A673 (cell line): ENCODE measurements around the gene EXOC4. TPM values are rescaled to one million over a fixed set of nuclear protein-coding genes. Genes with fewer than 3 reads are reported as not detected.
A peak's percentile ranks its signal among the peaks of the same experiment; 100 is the strongest.

Experiments
- BruUV-seq: library from RNA; stranded (reverse); fragments of 400-500 nt; replicated peaks from 2 replicates; lab custom pipeline; 2021; lab: Mats Ljungman, UMichigan
- CTCF ChIA-PET: fragments of 300-600 bp; sonication (Branson Sonifier 250); formaldehyde crosslinking; loops from one replicate; lab custom pipeline; 2022; ENCODE audit warnings: antibody characterized with exemption; lab: Charles Lee
- POLR2A ChIA-PET: fragments of 300-600 bp; sonication (Branson Sonifier 250); formaldehyde crosslinking; loops from one replicate; lab custom pipeline; 2022; ENCODE audit warnings: antibody characterized with exemption; ENCODE audit not compliant: low non-redundant PET; lab: Charles Lee
- DNase-seq: peaks from one replicate; pipeline ENCODE4 v3.0.0-alpha.2; 2015; ENCODE audit warnings: low spot score
- H3K27ac ChIP-seq: fragments of 200-600 bp; sonication (generic); 2 replicates; pipeline ENCODE4 v1.5.1; 2016; ENCODE audit warnings: mixed run types, low read depth, mild to moderate bottlenecking, mixed read lengths, antibody characterized with exemption, low read length; ENCODE audit not compliant: poor library complexity, severe bottlenecking
- H3K27me3 ChIP-seq: fragments of 200-600 bp; sonication (generic); replicated peaks from 2 replicates; pipeline ENCODE4 v1.6.1; 2017; ENCODE audit warnings: mixed run types, low read depth, mild to moderate bottlenecking, mixed read lengths, antibody characterized with exemption, low read length; ENCODE audit not compliant: insufficient read depth, poor library complexity
- H3K36me3 ChIP-seq: fragments of 200-600 bp; sonication (generic); 2 replicates; pipeline ENCODE4 v1.6.1; 2016; ENCODE audit warnings: mixed run types, mild to moderate bottlenecking, mixed read lengths, antibody characterized with exemption, low read length; ENCODE audit not compliant: insufficient read depth, poor library complexity, severe bottlenecking
- H3K4me1 ChIP-seq: fragments of 200-600 bp; sonication (generic); 2 replicates; pipeline ENCODE4 v1.6.1; 2017; ENCODE audit warnings: mixed run types, mild to moderate bottlenecking, mixed read lengths, antibody characterized with exemption, low read length; ENCODE audit not compliant: insufficient read depth, poor library complexity, severe bottlenecking
- H3K4me3 ChIP-seq: fragments of 200-600 bp; sonication (generic); 2 replicates; pipeline ENCODE4 v1.5.1; 2016; ENCODE audit warnings: low read depth, mixed run types, mild to moderate bottlenecking, mixed read lengths, low read length; ENCODE audit not compliant: poor library complexity, severe bottlenecking
- H3K9me3 ChIP-seq: fragments of 200-600 bp; sonication (generic); 2 replicates; pipeline ENCODE4 v1.6.1; 2016; ENCODE audit warnings: mixed run types, low read depth, mild to moderate bottlenecking, mixed read lengths, antibody characterized with exemption, low read length; ENCODE audit not compliant: poor library complexity, severe bottlenecking
- CTCF ChIP-seq: fragments of 300-800, 200-600 bp; sonication (generic); conservative IDR thresholded peaks from 2 replicates; pipeline ENCODE4 v1.5.1; 2017; ENCODE audit warnings: low read depth, mild to moderate bottlenecking, antibody characterized with exemption, low read length, moderate library complexity, mixed read lengths
- EZH2 ChIP-seq: fragments of 200-600 bp; sonication (generic); IDR thresholded peaks from 2 replicates; pipeline ENCODE4 v1.6.1; 2017; ENCODE audit warnings: borderline replicate concordance, low read depth, mild to moderate bottlenecking, mixed read lengths, antibody characterized with exemption, low read length; ENCODE audit not compliant: poor library complexity, severe bottlenecking
- intact Hi-C: fragments of 100-400 bp; cut with micrococcal nuclease; formaldehyde crosslinking; loops from one replicate; pipeline ENCODE4 v1.10.0; 2022; ENCODE audit not compliant: unreplicated experiment
- total RNA-seq: library from RNA; stranded (reverse); gene quantifications from 2 replicates; pipeline ENCODE4 v1.2.3, GENCODE V29; 2021

Gene EXOC4
- total RNA-seq, 1 experiment from 2014 or later, result 66.1 TPM

- POLR2A ChIA-PET, result no interaction called here
- Histone ChIP-seq H3K27me3 (no peaks in the 10 kb centered on the region), H3K27ac (no peak overlapping the region), H3K9me3 (no peaks in the 10 kb centered on the region), H3K4me3 (no peak overlapping the region), H3K4me1 (no peaks in the 10 kb centered on the region), H3K36me3 (no peaks in the 10 kb centered on the region)
- TF ChIP-seq CTCF, result no peak
- TF ChIP-seq EZH2, result no peak
- CTCF ChIA-PET, result no interaction called here
- no peak for DNase-seq
- intact Hi-C loops, result no loop called here
- BruUV-seq, result no TSS peak
Measured at GRCh38 chr7:133886086-133886485, 633.2 kb downstream of the EXOC4 start.

GRCh38 chr7:133886797-133887196 lies 633.9 kb downstream of the EXOC4 start:
- Histone ChIP-seq H3K36me3 (no peaks in the 10 kb centered on the region), H3K27me3 (no peaks in the 10 kb centered on the region), H3K4me3 (no peak overlapping the region), H3K4me1 (no peaks in the 10 kb centered on the region), H3K9me3 (no peaks in the 10 kb centered on the region), H3K27ac (no peak overlapping the region)
- POLR2A ChIA-PET, result no interaction called here
- TF ChIP-seq EZH2 (no peak), CTCF (no peak)
- no TSS peak for BruUV-seq
- CTCF ChIA-PET, result no interaction called here
- intact Hi-C loops, result no loop called here
- DNase-seq, result no peak

GRCh38 chr7:133887459-133887858 lies 634.6 kb downstream of the EXOC4 start:
- no peak overlapping the region for H3K27ac ChIP-seq
- H3K4me1 ChIP-seq, result no peaks in the 10 kb centered on the region
- intact Hi-C loops, result no loop called here
- TF ChIP-seq EZH2 (no peak), CTCF (no peak)
- CTCF ChIA-PET, result no interaction called here
- BruUV-seq, result no TSS peak
- no peak overlapping the region for H3K4me3 ChIP-seq
- POLR2A ChIA-PET, result no interaction called here
- no peaks in the 10 kb centered on the region for H3K36me3 ChIP-seq
- H3K9me3 ChIP-seq, result no peaks in the 10 kb centered on the region
- H3K27me3 ChIP-seq, result no peaks in the 10 kb centered on the region
- peak; percentile 3 for DNase-seq
